GM19467 (cell line): ENCODE data around the gene NUP93.
"Not testable (repeated sequence)": the region's sequence is repeated elsewhere in the genome, so short reads cannot be mapped to it uniquely, and the experiment has no call there.

Experiments used
- ATAC-seq: cut with Tn5 transposase; IDR thresholded peaks from one replicate; pipeline ENCODE4 v1.9.1; 2021; ENCODE audit warnings: mild to moderate bottlenecking, moderate library complexity; ENCODE audit not compliant: unreplicated experiment

NUP93 gene

GRCh38 chr16:56865394-56866062 lies 135.6 kb downstream of the NUP93 start:
- no peak for ATAC-seq

- ATAC-seq = no peak
Observed at GRCh38 chr16:56866955-56867830, 137.3 kb downstream of the NUP93 start.

GRCh38 chr16:56868175-56868574 lies 138.2 kb downstream of the NUP93 start:
- ATAC-seq = no peak

- ATAC-seq = not testable (repeated sequence)
Observed at GRCh38 chr16:56868766-56869165, 138.8 kb downstream of the NUP93 start.

GRCh38 chr16:56869513-56870275 lies 139.8 kb downstream of the NUP93 start:
- no peak for ATAC-seq

GRCh38 chr16:56870276-56870888 lies 140.5 kb downstream of the NUP93 start:
- ATAC-seq = no peak

- no peak for ATAC-seq
Observed at GRCh38 chr16:56871172-56871593, 141.3 kb downstream of the NUP93 start.

GRCh38 chr16:56872863-56873391 lies 143.0 kb downstream of the NUP93 start:
- ATAC-seq = no peak

GRCh38 chr16:56874800-56875199 lies 144.9 kb downstream of the NUP93 start:
- no peak for ATAC-seq

- no peak for ATAC-seq
Observed at GRCh38 chr16:56876048-56876447, 146.1 kb downstream of the NUP93 start.

- no peak for ATAC-seq
Observed at GRCh38 chr16:56877486-56878182, 147.7 kb downstream of the NUP93 start.

GRCh38 chr16:56878282-56878854 lies 148.4 kb downstream of the NUP93 start:
- no peak for ATAC-seq

GRCh38 chr16:56879276-56879675 lies 149.3 kb downstream of the NUP93 start:
- no peak for ATAC-seq

GRCh38 chr16:56880176-56880575 lies 150.2 kb downstream of the NUP93 start:
- ATAC-seq = no peak

GRCh38 chr16:56880685-56881084 lies 150.8 kb downstream of the NUP93 start:
- no peak for ATAC-seq

- ATAC-seq = no peak
Observed at GRCh38 chr16:56882077-56882800, 152.3 kb downstream of the NUP93 start.

- ATAC-seq = no peak
Observed at GRCh38 chr16:56883586-56883985, 153.7 kb downstream of the NUP93 start.

GRCh38 chr16:56884026-56884582 lies 154.2 kb downstream of the NUP93 start:
- ATAC-seq = no peak

GRCh38 chr16:56884929-56885328 lies 155.0 kb downstream of the NUP93 start:
- not testable (repeated sequence) for ATAC-seq
